UCSD-AML1 (cell line): ENCODE data around the gene ANKRD60.

Experiments
- DNase-seq: peaks from one replicate; lab custom pipeline; 2025; ENCODE audit not compliant: unreplicated experiment; lab: John Stamatoyannopoulos, UW

ANKRD60 gene

DNA sequence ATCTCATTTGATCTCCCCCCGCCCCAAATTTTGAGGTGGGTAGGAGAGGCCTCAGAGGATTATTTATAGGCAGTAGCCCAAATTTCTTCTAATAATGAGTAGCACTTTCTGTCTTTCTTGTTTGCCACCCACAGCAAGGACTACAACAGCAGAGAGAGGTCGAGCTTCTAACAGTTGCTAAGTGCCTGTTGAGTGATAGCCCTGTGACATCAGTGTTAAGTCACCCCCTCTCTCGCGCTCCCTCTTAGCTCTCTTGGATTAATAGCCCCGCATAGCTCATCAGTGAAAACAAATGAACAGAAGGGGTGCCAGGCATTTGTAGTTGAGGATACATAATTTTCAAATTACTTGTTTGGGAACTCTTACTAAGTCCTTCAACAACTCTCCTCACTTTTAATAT is 3.5 kb downstream of the ANKRD60 start:
- DNase-seq = no peak

DNA sequence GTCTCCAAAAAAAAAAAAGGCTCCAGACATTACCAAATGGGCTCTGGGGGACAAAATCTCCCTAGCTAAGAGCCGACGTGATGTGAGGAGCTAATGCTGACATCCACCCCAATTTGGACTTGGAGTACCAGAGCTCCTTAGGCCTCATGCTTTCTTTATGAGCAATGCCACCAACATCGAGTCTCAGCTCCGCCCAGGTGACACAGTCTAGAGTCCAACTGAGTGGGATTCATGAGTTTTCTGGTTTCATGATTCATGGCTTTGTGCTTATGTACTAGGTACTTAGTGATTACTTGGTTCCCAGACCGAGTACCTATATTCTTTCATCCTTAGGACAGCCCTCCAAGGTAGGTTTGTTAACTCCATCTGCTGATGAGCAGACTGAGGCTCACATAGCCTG is 4.4 kb downstream of the ANKRD60 start:
- no peak for DNase-seq

DNA sequence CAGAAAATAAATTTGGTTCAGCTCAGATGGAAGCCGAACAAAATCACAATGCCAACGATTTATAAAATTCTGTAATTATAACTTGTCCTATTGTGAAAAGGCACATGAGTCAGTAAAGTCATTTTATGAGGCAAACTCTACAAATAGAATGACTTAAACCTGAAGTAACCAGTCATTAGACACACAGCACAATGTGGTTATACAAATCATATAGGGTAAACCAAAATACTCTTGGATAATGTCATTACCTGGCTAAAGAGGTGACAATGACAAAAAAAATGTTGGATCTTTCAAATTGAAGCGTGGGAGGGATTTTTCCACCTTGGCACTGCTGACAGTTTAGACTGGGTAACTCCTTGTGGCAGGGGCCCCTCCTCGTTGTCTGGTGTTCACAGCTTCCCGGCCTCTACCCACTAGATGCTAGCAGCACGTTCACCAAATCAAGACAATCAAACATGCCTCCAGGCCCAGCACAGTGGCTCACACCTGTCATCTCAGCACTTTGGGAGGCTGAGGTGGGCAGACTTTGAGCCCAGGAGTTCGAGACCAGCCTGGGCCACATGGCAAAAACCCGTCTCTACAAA is 5.0 kb downstream of the ANKRD60 start:
- no peak for DNase-seq

DNA sequence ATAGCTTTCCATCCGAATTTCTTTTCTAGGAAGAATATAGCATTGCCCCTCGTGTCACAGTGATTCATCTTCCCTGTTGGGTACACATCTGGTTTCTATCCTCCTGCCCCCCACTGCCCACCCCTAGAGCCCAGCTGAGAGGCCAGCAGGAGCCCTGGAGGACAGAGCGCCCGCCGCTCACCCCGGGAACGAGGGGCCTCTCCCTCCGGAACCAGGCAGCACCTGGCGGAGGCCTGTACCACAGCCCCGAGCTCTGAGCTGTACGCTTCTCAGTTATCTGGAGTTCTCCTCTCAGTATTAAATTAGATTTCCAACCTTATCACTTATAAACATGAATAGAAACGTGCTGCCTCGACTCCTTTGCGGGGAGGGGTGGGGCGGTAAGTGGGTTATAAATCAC is 6.0 kb downstream of the ANKRD60 start:
- no peak for DNase-seq

- no peak for DNase-seq
These were observed 9.1 kb downstream of the ANKRD60 start for GRCh38 chr20:58219342-58219700.

- no peak for DNase-seq
These were observed 9.7 kb downstream of the ANKRD60 start for GRCh38 chr20:58218665-58219341.

DNA sequence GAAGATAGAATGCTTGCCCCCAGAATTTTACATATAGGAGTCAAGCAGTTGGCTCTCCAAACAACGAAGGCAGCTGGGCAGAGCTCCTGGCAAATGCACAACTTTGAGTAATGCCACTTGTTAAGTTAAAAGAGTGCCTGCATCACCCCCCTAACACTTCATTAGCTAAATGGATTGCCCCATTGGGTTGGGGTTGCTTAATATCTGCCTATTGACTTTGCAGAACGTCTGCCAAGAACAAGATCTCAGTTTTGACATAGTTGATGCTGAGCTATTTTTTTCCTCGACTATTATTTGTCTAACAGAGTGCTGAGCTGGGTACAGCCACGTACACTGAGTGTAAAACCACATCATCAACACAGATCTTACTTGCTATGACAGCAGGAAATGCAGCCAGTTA is 12.1 kb downstream of the ANKRD60 start:
- no peak for DNase-seq

DNA sequence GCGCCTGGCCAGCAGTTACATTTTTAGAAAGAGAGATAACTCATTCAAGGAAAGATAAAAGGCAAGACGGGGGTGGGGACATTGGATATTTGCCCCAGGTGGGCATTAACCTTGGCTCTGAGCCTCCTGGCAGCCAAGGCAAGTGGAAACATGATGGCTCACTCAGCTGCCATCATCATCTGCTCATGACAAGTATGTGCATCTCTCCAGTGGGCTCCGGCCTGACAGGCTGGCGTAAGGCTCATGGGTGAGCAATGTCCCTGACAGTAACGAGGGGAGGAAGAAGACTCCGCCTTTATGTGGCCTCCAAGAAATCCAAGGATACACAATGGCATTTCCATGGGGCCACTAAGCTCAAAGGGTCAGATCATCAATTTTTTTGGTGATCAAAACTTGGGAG is 13.3 kb downstream of the ANKRD60 start:
- no peak for DNase-seq

- DNase-seq = no peak
These were observed 14.1 kb downstream of the ANKRD60 start for GRCh38 chr20:58214310-58214709.

GRCh38 chr20:58213716-58214115 is 14.7 kb downstream of the ANKRD60 start:
- no peak for DNase-seq

GRCh38 chr20:58213121-58213520 is 15.3 kb downstream of the ANKRD60 start:
- no peak for DNase-seq

DNA sequence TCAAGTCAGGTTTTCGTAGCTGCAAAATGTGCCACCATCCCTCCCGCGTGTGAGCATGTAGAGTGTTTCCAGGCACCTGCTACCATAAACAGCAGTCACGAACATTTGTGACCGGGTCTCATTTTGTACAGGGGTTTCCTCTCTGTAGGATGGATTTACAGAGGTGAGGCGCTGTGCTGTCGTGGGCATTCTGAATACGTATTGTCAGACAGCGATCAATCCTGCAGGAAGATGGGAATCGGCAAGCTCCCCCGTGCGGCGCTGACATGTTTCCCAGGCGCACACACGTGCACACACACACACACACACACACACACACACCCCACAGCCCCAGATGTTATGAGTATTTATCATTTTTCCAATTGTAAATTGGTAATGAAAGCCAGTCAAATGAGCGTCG is 15.8 kb downstream of the ANKRD60 start:
- no peak for DNase-seq

GRCh38 chr20:58210398-58210747 is 18.1 kb downstream of the ANKRD60 start:
- DNase-seq = no peak

DNA sequence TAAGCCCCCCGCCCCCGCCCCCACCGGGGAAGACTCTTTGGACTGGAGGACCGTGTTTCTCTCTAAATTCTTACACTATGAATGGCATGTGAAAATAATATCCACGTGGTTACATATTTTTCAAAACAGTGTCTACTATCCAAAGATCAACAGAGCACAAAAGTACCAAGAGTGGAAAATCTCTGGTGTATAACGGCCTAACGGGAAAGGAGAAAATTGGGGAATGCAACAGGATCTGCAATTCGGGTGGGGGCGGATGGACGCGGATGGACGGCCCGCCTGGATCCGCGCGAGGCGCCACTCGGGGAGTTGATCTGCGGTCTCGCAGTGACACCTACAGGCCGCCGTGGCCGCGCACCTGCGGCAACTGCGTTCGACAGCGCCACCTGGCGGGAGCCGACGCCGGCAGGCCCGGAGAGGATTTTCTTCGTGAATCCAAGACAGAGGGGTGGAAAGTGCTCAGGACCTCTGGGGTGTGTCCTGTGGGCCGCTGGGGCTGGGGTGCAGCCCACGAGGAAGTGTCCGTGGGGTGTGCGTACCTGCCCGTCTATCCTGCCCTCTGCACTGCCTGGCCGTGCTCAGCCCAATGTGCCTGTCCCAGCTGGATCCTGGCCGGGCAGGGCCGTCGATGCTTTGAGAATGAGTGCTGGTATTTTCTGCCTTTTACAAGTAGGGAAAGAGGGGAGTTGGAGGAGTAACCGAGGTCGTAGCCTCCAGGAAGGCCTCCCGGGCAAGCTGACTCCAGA is 18.6 kb downstream of the ANKRD60 start:
- peak; percentile 85 for DNase-seq

GRCh38 chr20:58208944-58209343 is 19.5 kb downstream of the ANKRD60 start:
- no peak for DNase-seq

- no peak for DNase-seq
These were observed 22.6 kb downstream of the ANKRD60 start for GRCh38 chr20:58205850-58206249.

DNA sequence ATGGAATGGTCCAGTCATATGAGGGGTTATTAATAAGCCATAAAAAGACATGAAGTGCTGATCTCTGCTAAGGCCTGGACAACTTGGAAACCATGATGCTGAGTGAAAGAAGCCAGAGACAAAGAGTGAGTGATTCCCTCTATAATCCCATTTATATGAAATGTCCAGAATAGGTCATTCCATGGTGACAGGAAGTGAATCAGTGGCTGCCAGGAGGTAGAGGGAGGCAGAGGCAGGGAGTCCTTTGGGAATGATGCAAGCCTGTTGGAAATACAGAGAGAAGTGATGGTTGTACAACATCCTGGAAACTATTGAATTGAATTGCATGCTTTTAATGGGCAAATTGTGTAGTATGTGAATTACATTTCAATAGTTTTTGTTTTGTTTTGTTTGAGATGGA is 26.4 kb downstream of the ANKRD60 start:
- DNase-seq = no peak

DNA sequence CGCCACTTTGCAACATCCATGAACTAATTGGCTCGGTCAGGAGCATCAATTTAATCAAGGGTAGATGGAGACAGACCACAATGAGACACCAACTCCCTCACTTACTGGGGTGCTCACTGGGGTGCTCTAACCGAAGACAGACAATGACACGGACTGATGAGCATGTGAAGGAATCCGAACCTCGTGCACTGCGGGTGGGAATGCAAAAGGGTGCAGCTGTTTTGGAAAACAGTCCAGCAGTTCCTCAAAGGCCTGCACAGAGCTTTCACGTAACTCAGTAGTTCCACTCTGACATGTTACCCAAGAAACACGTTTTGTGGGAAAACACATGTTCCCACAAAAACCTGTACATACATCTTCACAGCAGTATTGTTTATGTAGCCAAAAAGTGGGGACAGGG is 26.8 kb downstream of the ANKRD60 start:
- DNase-seq = no peak

DNA sequence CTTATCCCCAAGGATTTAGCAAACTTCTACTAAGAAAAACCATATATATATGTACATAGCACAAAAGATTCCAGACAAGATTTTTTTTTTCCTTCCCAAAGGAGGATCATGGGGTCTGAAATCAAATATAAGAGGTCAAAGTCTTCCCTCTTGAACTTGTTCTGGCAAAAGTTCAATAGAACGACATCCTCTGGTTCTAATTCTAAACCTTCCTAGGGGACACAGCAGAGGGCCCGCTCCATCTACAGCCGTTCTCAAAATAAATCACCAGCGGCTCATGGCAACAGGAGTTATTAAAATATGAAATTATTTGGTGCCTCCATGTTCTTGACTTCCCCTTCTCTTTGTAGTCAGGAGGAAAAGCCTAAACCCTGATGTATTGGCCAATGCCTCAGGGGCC is 29.0 kb downstream of the ANKRD60 start:
- DNase-seq = no peak

DNA sequence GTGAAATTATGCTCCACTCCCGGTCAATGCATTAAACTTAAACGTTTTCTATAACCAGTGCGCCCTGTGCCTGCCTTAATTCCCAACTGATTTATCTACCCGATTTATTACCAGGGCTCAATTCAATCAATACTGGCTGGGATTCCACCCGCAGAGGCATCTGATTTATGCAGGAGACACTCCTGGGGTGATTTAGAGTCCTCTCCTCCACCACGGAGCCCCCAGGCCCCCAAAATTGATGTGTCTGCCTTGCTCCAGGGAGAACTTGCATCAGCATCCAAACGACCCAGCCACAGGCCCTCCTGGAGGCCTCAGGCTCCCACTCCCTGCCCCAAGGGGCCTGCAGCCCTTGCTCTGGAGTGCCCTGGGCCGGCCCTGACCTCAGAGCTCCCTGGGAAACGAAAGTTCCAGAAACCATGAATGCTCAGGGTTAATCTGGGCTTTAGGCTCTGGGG is 29.5 kb downstream of the ANKRD60 start:
- DNase-seq = no peak

DNA sequence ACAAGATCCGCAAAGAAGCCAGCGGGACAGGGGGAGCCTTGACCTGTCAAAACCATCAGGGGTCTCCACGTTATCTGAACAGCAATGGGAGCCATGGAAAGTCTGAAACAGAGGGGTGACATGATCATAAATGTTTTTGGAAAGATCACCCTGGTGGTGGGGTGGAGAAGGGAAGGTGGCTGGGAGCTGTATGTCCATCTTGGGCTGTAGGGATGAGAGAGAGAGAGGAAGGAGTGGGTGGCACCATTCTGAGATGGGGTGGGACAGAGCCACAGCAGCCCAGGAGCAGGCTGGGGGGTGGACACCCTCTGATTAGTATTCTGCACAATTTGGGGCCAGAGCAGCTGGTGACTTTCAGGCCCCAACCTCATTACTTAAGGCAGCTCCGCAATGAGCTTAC is 30.1 kb downstream of the ANKRD60 start:
- DNase-seq = no peak

DNA sequence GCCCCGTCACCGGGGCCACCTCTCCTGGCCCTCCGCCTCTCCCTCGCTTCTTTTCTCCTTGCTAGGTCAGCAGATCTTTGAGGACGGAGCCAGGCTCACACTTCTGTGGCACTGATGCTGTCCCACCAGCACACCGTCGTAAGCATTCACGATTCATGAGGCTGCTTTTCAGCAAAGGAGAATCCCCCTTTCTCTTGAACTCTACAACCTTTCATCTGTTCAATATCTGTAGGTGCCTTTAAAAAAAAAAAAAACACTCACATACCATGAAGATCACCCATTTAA is 31.3 kb downstream of the ANKRD60 start:
- no peak for DNase-seq
